Activated T-cell treated with anti-CD3 and anti-CD28 coated beads for 24 hours (primary cell): ENCODE measurements around the gene ARHGAP45.

ENCODE experiments used
- DNase-seq: peaks from one replicate; pipeline ENCODE4 v3.0.0-alpha.2; 2020; ENCODE audit warnings: low read depth

ARHGAP45 gene

GRCh38 chr19:1086613-1087012 lies 19.6 kb downstream of the ARHGAP45 start:
- DNase-seq, result no peak

GRCh38 chr19:1087813-1088415 lies 20.9 kb downstream of the ARHGAP45 start:
- no peak for DNase-seq

DNA sequence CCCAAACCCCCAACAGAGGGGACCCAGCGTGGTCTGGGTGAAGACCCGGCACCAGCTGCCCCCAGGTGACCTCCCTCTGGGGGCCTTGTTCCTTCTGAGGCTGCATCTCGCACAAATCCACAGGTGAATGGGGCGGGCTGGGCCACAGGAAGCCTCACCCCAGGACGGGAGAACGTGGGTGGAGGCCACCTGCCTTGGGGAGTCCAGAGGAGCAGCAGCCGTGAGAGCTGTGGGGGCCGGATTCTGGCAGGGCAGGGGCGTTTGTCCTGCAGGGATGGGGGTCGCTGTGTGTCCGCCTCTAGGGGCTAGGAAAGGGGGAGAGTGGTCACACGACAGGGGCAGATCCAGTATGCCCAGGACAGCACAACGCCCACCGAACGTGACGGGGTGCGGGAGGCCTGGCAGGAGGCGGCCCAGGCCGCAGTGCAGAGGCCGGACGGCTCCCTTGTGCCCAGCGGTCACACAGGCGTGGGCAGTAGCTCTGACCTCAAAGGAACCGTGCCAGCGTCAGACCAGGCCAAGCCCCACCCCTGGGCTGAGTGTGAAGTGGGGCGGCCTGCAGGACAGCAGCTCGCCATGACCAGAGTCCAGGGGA lies 21.5 kb downstream of the ARHGAP45 start:
- DNase-seq, result no peak

GRCh38 chr19:1089126-1089771 lies 22.3 kb downstream of the ARHGAP45 start:
- no peak for DNase-seq

DNA sequence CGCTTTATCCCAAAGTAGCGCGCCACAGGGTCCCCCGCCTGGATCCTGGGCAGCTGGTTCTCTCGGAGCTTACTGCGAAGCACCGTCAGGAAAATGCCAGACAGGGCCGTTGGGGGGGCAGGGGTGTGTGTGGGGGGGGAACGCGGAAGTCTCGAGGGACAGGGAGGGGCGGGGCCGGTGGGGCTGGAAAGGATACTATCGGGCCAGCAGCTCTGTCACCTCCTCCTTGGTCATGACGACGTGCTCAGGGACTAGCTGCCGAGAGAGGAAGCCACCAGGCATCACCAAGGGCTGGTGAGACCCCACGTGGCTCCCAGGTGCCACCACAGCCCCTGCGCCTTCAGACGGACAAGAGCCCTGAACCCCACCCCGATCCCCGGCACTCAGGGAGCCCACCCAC lies 22.9 kb downstream of the ARHGAP45 start:
- no peak for DNase-seq

DNA sequence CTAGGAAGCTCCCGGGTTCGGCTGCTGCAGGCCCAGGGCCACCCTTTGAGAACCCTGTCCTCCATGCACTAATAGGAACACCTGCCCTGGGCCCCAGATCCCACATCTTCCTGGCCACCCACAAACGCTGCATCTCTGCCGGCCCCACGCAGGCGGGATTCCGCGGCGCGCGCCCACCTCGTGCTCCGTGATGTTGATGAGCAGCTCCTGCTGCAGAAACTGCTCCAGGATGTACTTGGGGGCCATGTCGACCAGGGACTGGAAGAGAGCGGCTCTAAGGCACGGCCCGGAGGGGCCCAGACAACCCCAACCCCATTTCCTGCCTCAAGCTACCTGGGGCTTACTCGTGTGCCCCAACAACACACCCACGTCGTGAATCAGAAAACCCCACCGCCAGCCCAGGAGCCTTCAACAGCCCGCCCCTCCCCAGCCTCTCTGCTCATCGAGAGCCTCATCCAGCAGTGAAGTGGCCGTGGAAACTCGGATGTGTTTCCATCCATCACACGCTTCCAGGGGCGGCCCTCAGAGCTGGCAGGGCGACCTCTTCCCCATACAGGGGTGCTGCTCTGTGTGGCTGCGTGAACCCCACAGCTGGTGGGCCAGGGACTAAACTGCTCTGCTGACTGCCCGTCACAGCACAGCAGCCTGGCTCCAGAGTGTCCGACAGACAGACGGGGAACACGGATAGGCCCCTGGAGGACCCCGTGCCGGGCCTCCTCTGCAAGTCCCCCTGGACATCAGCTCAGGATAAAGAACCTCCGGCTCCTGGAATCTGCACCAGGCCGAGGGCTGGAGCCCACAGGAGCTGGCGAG lies 24.0 kb downstream of the ARHGAP45 start:
- DNase-seq, result no peak

DNA sequence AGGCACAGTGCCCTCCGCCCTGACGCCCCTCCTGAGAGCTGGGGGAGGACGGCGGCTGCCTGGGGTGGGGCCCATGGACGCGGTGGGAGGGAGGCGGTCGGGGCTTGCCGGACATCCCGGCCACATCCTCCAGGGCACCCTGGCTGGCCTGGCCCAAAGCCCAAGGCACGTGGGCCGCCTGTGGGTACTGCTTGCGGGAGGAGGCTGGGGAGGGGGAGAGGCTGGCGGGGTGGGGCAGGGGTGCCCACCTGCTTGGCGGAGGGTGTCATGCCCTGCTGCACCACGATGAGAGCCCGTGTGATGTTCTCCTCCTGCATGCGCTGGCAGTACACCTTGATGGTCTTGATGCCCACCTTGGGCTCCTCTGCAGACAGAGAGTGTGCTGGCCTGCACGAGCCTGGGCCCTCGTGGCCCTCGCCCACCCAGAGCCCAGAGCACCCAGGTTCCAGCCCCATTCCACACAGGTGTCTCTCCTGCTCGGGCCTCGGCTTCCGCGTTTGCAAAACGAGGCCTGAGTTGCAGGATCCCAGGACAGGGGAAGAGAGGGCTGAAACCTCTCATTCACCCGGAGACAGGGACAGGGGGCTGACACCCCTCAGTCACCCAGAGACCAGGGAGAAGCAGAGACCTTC lies 24.7 kb downstream of the ARHGAP45 start:
- no peak for DNase-seq

DNA sequence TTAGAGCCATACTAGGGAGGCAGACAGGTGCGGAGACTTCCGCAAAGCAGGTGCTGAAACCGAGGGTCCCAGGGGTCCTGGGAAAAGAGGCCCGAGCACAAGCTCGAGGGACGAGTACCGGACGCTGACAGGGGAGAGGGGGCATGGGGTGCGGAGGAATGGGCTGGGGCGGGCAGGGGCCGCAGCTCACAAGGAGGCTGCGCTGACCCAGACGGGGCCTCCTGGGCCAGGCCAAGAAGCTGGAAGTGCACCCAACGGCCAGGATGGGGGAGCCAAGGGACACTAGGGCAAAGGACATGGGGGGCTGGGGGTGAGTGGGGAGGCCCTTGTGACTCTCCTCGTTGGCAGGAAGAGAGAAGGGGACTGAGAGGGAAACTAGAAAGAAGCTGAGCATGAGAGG lies 26.4 kb downstream of the ARHGAP45 start:
- DNase-seq, result no peak

DNA sequence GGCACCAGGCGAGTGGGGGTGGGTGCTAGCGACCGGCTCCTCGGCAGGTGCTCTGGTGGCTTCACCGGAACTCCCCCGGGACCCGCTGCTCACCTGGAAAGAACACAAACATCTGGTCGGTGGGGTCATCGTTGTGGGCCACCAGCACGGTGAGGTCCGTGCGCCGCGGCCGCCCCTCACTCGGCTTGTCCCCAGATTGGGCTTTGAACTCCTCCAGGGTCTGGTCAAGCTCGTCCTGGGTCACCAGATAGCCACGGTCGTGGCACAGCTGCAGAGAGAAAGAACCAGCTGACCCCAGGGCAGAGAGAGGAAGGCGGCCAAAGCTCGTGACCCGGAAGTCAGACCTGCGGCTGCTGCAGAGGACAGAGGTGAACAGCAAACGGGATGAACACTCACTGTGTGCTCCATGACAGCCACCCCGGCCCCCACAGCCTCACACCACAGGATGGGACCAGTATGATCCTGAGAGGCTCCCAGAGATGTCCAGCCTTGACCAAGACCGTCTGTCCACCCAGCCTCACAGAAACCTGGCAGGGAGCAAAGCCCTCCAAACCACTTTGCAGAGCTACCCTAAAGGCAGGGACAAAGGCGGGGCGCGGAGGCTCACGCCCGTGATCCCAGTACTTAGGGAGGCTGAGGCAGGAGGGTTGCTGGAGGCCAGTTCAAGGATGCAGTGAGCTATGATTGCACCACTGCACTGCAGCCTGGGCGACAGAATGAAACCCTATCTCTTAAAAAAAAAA lies 27.0 kb downstream of the ARHGAP45 start:
- DNase-seq, result no peak

DNA sequence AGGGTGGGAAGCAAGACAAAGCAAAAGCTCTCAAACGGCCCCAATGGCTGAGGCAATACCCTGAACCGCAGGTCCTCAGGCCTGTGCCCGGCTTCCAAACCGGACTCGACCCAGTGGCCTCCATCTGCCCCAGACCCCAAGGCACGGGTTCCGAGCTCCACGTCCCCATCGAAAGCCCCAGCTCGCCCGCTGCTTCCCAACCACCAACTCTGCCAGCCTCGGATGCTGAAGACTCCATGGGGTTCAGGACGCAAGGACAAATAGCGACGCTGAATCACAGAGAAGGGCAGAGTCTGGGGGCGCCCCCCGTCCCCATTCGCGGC lies 27.6 kb downstream of the ARHGAP45 start:
- DNase-seq, result no peak

- peak; percentile 97 for DNase-seq
These were observed 28.2 kb downstream of the ARHGAP45 start, which contains the start of gene POLR2E for GRCh38 chr19:1094978-1095701. Gene POLR2E (minus strand): TSS chr19:1095375. CDS start chr19:1095315, 60 bp downstream.

DNA sequence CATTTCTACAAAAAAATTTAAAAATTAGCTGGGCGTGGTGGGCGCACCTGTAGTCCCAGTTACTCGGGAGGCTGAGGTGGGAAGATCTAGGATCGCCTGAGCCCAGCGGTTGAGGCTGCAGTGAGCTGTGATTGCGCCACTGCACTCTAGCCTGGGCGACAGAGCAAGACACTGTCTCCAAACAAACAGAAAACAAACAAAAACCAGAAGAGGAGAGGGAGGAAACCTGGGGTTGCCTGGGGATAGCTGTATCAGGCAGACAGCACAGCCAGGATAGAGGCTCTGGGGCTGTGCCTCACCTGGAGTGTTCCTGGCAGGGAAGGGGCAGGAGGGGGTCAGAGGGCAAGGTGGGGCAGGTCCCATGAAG lies 30.8 kb downstream of the ARHGAP45 start:
- no peak for DNase-seq

GRCh38 chr19:1098177-1099051 lies 31.4 kb downstream of the ARHGAP45 start:
- DNase-seq, result no peak

- DNase-seq, result no peak
These were observed 34.4 kb downstream of the ARHGAP45 start for GRCh38 chr19:1101337-1101698.

DNA sequence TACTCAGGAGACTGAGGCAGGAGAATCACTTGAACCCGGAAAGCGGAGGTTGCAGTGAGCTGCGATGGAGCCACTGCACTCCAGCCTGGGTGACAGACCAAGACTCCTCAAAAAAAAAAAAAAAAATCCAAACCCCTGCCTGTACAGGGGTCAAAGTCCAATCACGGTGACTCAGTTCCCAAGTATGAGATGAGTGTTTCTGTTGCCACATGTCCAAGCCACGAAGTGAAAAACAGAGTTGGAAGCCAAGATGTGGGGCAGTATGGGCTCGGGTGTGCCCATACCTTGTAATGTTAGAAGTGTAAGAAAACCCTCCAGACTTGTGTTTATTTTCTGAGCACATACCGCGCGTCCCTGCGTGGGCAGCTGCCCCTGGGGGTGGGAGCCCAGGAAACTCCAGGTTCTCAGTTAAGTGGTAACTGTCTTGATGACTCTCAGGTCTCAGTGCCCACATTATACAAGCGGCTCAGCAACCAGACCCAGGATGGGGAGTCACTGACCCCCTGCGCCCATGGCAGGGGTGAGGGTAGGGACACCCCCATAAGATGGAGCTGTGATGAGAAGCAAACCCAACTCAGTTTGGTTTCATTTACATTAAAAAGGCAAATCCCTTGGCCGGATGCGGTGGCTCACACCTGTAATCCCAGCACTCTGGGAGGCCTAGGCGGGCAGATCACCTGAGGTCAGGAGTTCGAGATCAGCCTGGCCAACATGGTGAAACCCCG lies 35.6 kb downstream of the ARHGAP45 start:
- DNase-seq, result no peak

DNA sequence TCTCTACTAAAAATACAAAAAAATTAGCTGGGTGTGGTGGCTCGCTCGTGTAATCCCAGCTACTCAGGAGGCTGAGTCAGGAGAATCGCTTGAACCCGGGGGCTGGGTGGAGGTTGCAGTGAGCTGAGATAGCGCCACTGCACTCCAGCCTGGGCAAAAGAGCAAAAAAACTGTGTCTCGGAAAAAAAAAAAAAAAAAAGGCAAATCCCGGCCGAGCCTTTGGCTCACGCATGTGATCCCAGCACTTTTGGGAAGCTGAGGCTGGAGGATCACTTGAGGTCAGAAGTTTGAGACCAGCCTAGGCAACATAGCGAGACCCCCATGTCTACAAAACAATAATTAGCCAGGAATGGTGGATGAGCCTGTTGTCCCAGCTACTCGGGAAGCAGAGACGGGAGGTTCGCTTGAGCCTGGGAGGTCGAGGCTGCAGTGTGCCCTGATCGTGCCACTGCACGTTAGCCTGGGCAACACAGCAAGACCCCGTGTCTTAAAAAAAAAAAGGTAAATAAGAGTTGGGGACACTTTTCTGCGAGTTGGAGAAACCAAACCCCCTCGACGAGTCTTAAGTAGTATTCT lies 36.3 kb downstream of the ARHGAP45 start:
- DNase-seq, result no peak

DNA sequence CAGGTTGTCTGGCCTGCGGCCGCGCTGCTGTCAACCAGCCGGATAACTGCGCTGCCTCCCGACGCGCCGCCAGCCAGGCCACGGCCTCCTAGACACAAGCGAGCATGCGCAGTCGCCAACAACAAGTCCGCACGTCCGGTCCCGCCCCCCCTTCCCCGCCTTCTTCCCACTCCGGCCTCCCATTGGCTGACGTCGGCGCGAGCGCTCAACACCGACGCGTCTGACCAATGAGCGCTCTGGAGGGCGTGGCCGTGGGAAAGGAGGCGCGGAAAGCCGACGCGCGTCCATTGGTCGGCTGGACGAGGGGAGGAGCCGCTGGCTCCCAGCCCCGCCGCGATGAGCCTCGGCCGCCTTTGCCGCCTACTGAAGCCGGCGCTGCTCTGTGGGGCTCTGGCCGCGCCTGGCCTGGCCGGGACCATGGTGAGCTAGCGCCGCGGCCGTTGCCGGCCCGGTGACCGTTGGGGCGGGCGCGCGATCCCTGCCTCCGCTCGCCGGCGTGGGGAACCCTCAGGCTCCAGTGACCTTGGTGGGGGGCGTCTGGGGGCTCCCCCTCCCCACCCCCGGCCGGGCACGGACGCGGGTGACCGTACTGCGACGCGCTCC lies 36.8 kb downstream of the ARHGAP45 start, which contains the start of gene GPX4:
GPX4 (plus strand) TSS at position 287 of the 603 bp plus-strand sequence; CDS start at position 337, 50 bp downstream.
- peak; percentile 97 for DNase-seq

DNA sequence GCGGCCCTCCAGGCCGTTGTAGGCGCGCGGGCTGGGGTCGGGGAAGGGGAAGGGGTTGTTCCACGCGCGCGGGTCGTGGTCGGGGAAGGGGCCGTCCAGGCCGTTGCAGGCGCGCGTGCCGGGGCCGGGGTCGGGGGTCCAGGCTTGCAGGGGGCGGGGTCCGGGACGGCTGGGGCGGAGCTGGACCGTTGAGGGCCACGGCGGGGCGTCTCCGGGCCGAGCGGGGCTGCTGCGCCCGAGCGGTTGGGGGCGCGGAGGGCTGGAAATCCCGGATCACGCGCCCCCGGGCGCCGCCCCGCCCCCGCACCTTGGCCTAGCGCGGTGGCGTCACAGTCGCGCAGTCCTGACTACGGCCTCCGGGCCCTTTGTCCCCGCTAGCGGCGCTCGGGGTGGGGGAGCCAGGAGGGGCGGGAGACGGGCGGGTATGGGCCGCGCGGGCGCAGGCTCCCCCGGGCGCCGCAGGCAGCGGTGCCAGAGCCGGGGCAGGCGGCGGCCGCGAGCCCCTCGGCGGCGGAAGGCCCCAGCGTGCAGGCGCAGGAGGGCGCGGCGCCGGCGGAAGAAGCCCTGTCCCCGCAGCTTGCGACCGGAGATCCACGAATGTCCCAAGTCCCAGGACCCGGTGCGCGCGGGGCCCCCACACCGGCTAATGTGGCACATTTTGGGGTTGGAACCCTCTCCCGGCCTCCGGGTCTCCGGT lies 37.5 kb downstream of the ARHGAP45 start:
- no peak for DNase-seq
